HG03159 (cell line): ENCODE measurements around the gene GABRE.

ENCODE experiments used
- ATAC-seq: cut with Tn5 transposase; IDR thresholded peaks from one replicate; pipeline ENCODE4 v1.9.1; 2021; ENCODE audit warnings: mild to moderate bottlenecking, moderate library complexity; ENCODE audit not compliant: unreplicated experiment

The GABRE gene, protein sequence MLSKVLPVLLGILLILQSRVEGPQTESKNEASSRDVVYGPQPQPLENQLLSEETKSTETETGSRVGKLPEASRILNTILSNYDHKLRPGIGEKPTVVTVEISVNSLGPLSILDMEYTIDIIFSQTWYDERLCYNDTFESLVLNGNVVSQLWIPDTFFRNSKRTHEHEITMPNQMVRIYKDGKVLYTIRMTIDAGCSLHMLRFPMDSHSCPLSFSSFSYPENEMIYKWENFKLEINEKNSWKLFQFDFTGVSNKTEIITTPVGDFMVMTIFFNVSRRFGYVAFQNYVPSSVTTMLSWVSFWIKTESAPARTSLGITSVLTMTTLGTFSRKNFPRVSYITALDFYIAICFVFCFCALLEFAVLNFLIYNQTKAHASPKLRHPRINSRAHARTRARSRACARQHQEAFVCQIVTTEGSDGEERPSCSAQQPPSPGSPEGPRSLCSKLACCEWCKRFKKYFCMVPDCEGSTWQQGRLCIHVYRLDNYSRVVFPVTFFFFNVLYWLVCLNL

DNA sequence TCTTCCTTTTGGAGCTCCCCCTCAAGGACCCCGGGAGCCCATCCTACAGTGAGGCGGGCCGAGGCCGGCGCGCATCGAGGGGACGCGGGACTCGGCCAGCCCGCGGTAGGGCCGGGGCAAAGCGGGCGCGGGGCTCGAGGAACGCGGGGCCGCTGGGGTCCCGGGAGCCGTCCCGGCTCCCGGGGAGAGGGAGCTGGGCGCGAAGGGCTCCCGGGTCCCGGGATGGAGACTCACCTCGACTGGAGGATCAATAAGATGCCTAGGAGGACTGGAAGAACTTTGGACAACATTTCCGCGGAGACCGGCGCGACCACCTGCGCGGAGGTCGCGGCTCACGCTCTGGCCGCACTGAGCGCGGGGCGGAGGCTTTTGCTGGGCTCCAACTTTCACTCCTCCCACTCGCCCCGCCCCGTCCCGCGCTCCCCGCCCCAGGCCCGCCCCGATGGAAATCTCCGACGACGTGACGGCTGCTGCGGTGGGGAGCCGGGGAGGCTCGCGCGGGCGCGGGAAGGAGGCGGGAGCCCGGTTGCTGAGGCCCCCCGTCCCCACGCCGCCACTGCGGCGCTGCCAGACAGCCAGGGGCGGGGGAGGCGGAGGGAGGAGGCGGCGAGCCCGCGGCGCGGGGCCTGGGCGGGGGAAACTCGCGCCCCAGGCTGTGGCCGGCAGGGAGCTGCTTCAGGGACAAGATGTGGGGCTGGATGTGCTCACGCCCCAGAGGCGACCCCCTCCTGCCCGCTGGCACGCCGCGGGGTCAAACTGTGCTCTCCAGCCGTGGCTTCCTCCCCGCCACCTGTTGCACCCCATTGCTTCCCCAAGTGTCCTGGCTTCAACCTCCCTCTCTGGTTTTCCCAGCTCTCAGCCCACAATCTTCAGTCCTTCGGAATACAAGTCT lies at the start of gene GABRE:
GABRE (minus strand) TSS at position 341 of the 892 bp plus-strand sequence; CDS start at position 290, 51 bp downstream.
- no peak for ATAC-seq

DNA sequence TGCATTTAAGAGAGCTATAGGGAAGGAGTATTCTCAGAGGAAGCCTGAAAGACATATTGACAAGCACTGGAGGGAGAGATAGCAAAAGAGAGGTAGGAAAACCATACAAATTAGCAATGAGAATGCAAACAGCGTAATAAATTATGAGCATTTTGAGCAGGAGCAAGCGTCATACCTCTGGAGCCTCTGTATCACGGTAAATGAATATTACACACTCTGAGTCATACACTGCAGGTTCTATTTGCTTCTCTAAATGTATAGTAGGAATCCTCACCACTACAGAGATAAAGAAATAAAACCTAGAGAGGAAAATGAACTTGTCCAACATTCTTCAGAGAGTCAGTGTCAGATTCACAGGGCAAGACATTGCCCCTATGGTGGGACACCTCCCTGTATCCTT lies 46.4 kb upstream of the GABRE start:
- no peak for ATAC-seq

DNA sequence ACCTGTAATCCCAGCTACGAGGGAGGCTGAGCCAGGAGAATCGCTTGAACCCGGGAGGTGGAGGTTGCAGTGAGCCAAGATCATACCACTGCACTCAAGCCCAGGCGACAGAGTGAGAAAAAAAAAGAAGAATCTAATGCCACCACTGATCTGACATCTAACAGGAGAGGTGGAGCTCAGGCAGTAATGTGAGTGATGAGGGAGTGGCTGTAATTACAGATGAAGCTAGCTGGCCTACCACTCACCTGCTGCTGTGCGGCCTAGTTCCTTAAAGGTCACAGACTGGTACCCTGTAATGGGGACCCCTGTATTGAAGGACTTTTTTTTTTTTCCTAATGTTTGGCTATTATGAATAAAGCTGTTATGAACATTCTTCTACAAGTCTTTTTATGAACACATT lies 25.3 kb upstream of the GABRE start:
- no peak for ATAC-seq

DNA sequence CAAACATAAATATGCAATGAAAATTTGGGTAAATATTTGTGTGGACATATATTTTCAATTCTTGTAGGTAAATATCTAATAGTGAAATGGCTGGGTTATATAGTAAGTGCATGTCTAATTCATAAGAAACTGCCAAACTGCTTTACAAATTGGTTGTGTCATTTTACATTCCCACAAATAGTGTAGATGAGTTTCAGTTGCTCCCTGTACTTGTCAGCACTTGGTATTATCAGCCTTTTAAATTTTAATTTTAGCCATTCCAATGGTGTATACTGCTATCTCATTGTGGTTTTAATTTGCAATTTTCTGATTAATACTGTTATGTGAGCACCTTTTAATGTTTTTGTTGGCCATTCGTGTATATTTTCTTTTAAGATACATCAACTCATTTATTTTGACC lies 23.1 kb upstream of the GABRE start:
- ATAC-seq, result no peak

DNA sequence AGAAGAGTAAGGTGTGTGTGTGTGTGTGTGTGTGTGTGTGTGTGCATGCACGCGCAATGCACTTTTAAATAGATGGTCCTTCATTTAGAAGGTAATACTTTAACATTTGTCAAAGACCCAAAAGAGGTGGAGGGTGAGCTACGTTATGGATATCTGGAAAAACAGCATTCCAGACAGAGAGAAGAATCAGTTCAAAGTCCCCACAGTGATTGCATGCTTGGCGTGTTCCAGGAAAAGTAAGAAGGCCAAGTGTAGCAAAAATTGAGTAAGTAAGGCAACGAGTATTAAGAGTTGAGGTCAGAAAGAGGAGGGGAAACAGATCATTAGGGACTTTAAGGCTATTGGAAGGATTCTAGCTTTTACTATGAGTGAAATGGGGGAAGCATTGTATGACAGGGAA lies 21.9 kb upstream of the GABRE start:
- no peak for ATAC-seq

DNA sequence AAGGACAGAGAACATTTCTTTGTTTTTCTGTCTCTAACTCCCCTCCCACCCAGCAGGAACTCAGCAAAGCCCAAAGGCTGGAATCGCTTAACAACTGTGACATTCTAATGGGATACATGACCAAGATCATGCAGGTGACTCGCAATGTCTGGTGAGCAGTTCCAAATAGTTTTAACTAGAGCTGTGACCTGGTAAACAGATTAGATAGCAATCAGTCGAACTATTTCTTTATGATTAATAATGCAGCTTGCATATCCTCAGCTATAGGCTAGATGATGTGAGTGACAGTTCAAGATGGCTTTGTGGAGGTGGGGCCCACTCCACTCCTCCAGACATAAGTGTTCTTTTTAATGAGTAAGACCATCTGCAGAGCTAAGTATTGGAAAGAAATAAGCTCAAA lies 20.0 kb upstream of the GABRE start:
- no peak for ATAC-seq

DNA sequence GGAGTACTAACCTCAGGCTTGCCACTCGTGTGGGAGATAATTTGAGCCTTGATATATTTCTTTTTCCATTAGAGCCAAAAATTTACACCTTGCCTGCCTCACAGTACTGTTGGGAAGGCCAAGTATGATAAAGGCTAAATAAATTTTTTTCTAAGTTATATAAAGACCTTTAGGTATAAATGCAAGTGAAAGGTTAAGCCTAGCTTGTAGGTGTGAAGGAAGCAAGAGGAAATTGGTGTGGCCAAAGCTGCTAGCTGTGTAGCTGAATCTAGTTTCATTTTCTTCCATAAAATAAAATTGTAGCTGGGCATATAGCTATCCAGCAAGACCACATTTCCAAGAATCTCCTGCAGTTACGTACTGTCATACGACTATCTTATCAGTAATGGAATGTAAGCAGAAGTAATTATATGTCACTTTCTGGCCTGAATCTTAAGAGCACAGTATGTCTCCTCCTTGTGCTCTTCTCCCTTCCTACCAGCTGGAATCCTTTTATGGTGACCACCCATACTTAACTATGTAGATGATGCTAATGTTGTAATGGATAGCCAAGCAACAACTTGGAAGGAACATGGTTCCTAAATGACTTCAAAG lies 14.3 kb upstream of the GABRE start:
- no peak for ATAC-seq

DNA sequence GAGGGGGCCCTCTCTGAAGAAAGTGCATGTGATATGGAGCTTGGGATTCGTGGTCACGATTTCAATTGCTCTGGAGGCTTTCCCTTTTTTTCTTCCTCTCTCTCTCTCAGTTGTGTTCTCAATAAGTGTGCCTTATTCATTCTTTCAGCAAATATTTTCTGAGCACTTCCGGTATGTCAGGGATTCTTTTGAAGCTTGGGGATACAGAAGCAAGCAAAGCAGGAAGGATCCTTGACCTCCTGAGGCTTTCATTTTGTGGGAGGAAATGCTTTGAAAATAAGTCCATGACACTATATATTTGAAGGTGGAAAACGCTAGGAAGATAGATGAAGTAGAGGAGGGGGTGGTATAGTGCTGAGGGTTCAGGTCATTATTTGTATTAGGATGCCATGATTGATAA lies 12.6 kb upstream of the GABRE start:
- no peak for ATAC-seq

DNA sequence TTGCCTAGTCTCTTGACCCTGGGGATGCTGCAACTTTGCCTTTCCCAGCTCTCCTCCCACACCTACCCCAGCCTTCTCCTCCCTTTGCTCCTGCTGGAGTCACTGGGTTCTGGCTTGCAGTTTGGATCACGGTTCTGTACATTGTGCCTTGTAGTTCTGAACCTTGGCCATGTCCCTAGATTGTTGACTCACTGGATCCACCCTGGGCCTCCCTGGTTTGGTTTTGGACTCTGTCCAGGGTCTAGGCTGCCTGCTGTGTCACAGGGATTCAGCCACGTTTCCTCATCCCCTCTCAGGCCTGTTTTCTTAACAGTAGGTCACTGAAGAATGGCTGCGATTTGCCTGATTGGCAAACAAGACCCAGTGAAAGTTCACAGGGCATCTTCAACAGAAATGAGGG lies 11.5 kb upstream of the GABRE start:
- no peak for ATAC-seq

DNA sequence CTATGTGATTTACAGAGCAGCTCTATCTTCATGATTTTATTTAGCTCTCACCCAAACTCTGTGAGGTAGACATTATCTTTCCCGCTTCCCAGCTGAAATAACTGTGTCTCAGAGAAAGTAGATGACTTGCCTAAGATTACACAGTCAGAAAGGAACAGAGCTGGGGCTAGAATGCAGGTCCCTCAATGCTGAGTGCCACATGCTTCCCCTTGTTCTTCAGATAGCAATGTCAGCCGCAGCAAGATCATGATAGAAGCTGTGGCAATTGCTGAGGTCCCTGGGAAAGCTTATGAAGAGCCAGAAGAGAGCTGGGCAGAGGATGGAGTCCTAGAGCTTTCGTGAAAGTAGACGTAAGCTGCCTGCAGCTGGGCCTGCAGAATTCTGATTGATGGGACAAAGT lies 11.1 kb upstream of the GABRE start:
- no peak for ATAC-seq

DNA sequence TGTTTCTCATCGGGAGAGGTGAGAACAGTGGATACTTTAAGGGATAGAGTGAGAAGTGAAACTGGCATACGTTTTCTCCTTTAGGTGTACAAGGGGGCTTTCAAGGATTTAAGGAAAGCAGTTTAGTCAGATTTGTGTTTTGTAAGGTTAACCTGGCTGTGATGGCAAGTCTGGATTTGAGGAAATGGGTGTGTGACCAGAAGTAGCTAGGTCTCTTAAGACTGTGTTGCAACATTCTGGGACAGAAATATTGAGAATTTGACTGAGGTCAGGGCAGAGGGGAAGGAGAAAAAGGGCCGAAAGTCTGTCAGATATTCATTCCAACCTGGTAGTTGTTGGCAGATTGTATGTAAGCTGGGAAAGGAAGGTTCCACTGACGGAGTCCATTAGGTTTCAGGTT lies 10.4 kb upstream of the GABRE start:
- no peak for ATAC-seq

DNA sequence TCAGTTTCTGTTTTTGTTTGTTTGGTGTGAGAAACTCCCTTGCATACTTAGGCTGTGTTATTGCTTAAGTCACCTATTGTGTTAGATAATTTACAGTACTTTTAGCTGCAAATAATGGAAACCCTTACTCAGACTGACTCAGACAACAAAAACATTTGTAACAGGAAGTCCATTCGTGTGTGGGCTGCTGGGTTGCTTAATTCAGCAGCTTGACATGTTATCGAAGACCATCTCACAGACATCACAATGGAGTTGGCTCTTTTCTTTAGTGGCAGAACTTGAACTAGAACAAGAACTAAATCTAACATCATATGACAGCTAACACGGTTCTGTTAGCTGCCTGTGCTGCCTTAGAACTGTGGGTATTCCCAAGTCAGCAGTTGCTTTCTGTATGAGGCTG lies 9.9 kb upstream of the GABRE start:
- no peak for ATAC-seq

DNA sequence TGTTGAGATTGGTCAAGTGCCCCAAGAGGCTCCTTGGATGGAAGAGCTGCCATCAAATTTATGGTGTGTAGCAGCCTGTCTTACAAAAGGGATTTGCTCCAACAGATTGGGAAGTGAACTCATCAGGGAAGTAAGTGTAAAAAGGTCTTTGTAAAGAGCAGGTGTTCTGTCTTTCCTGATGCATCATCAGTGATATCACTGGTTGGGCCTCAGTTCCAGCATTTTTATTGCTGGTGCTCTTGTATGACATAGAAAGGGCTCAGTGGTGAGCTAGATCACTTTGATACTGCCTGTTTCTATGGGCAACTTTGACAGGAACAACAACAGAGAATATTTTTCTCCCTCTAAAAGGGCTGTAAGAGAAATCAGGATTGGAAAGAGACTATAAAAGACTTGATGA lies 8.7 kb upstream of the GABRE start:
- ATAC-seq, result no peak

DNA sequence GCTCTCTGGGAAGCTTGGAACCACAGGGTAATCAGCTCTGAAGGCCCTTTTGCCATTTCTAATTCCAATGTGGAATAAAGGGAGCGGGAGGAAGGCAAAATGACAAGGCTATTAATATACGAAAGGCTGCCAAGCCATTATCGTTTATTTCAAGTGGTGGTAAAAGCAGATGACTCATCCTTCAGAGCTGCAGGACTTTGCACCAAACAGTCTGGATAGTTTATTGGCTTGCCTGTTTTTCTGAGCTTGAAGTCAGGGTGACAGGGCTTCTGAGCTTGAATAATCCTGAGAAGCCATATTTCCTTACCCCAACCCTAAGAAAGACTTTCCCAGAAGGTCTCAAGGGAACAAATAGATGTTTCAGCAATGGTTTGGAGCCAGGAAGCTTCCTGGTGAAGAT lies 7.7 kb upstream of the GABRE start:
- ATAC-seq, result no peak

DNA sequence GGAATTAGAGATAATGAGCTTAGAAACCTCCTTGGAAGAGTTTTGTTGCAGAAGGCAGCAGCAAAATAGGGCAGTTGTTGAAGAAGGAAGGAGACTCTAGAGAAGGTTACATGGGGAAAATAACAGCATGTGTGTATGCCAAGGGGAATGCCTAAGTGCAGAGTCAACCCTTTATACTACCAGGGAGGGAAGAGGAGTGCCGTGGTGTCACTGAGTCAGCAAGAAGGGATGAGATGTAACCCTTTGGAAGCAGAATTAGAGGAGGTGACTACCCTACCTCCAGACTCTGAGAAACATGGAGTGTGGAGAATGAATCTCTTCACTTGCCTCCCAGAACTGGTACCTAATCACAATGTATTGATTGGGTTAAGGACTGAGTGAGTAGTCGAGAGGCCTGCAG lies 6.7 kb upstream of the GABRE start:
- ATAC-seq, result no peak

DNA sequence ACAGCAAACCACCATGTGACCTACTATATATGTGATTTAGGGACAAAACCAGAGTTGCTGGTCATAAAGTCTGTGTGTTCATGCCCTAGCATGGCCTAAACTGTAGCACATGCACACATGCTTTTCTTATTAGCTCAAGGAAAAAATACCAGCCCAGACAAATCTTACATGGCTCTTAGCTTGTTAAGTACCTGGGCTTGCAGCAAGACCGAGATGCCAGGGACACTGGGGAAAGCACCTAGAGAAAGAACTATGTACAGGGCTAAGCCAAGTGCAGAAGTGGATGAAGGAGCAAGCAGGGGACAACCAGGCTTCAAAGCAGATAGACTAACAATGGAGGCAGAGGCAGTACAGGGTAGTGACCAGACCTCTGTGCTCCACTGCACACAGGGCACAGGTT lies 3.4 kb upstream of the GABRE start:
- no peak for ATAC-seq

DNA sequence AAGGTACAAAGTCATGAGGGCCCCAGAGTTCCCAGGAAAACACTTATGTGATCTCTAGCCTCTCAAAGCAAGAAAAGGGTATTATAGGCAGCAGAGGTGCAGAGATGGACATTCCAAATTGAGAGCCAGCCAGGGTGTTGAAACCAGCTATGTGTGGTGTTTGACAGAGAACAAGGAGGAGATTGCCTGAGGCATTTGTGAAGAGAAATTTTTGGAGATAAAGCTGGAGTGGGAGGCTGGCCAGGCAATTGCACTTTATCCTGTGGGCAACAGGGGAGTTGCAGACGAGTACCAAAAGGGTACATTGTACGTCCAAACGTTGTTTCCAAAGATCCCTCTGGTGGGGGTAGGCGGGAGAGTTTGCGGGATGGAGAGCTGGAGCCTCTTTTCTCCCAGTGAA lies 2.5 kb upstream of the GABRE start:
- ATAC-seq, result no peak

DNA sequence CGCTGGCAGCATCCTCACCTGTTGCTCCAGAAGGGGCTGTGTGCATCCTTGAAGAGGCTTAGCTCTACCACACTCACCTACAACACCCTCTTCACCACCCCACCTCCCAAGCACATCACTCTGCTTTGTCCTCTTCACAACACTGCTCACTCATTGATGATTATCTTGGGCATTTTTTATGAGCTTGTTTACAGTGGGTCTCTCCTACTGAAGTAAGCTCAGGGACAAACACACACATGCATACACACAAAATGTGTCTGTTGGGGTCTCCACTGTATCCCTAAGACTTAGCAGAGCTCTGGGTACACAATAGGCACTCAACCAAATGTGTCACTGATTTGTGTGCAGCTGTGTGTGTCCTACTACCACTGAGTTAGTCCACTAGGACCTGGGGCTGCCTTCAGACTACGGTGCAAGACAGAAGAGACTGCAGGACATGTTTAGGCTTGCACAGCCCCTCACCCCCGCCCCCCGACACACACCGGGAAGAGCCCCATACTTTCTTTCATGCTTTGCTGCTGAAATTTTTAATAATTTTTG lies 1.3 kb upstream of the GABRE start:
- no peak for ATAC-seq

DNA sequence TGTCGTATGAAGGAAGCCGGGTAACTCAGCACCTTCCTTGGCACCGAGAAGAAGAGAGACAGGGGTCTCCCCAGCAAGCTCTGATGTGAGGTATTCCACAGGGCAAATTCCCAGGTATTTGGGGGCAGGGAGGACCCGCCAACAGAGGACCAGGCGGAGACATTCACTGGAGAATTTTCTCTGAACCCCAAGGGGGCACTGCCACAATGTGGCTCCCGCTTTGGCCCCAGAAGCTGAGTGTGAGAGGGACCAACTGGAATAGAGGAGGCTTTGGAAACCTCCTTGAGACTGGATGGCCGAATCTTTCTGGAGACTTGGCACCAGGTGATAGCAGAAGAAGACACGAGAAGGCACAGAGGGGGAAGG lies 735 bp upstream of the GABRE start:
- ATAC-seq, result no peak

DNA sequence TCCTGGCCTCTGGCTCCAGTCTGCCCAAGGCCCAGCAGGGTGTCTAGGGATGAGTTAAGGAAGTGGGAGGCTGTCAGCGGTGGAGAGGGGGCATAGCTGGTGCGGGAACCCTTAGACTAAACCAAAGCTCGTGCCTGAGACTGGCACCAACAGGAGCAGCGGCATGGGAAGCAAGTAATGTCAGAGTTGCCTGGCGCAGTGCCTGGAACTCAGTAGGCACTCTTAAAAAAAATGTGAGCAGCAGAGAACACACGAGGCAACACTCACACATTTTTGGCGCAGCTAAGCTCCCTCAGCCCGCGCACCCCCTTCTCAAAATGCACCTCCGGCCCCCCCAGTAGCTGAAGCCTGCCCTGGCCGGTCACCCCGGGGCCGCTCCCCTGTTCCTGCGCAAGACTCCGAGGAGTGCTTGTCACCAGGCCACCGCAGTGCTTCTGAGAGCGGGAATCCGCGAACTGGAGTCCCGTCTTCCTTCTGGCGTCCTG lies 583 bp downstream of the GABRE start:
- ATAC-seq, result no peak

DNA sequence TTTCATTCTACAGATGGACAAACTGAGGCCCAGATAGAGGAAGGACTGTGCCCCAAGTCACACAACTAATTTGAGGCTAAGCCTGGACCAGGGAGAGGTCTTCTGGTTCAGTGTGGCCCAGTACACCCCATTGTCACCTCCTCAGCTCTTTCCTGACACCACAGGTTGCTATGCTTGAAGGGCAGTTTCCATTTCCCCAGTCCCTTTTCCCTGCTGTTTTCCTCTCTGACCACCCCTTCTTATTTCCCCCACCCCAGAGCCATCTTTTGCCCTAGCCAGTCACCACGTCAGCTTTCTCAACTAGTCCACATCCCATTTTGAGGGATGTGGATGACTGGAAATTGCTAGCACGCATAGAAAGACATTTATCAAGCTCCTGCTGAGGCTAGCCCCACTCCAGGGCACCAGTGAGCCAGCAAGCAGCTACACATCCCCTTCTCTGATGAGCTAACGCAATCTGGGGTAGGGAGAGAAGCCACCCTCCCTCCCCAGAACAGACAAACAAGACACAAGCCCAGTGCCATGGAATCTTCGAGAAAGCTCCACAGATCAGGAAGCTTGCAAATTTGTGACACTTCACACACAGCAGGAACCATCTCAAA lies 1.3 kb downstream of the GABRE start:
- ATAC-seq, result no peak
